ENCODE results near the gene RHOXF1. TPM values are rescaled to one million over a fixed set of nuclear protein-coding genes. Genes with fewer than 3 reads are reported as not detected.
"Not testable (repeated sequence)": the region's sequence is repeated elsewhere in the genome, so short reads cannot be mapped to it uniquely, and the experiment has no call there.

The RHOXF1 gene
- total RNA-seq, 4 donors from 2014 or later = not detected

- WGBS, 2 donors = 95 to 100% methylated on average over 1 to 3 of the region's 3 CpGs
Measured at GRCh38 chrX:120125444-120125843, 9.7 kb upstream of the RHOXF1 start.

GRCh38 chrX:120120223-120120622 is 4.5 kb upstream of the RHOXF1 start:
- intact Hi-C loops (cut with DNase I) = no loop called here

More at GRCh38 chrX:120125444-120125843, 9.7 kb upstream of the RHOXF1 start:
- intact Hi-C loops (cut with DNase I) = no loop called here
- peak in 1 of 2 donors; percentile 37 for DNase-seq
- no peaks in the 10 kb centered on the region for H3K36me3 ChIP-seq
- H3K9me3 ChIP-seq = no peaks in the 10 kb centered on the region
- H3K4me3 ChIP-seq (replicated peaks in 1 of 3) = no peak overlapping the region
- no peaks in the 10 kb centered on the region for H3K27me3 ChIP-seq
- H3K27ac ChIP-seq = no peak overlapping the region
- no peaks in the 10 kb centered on the region for H3K4me1 ChIP-seq
- TF ChIP-seq CTCF (IDR thresholded peaks at IDR 0.05) = no peak

GRCh38 chrX:120111611-120112010 is 4.1 kb downstream of the RHOXF1 start:
- no peak overlapping the region for H3K4me3 ChIP-seq (replicated peaks in 1 of 3)
- no peak overlapping the region for H3K27ac ChIP-seq
- no peaks in the 10 kb centered on the region for H3K36me3 ChIP-seq
- no peaks in the 10 kb centered on the region for H3K4me1 ChIP-seq
- H3K9me3 ChIP-seq = no peaks in the 10 kb centered on the region
- no peaks in the 10 kb centered on the region for H3K27me3 ChIP-seq
- TF ChIP-seq CTCF (IDR thresholded peaks at IDR 0.05) (no peak), POLR2A (IDR thresholded peaks at IDR 0.05) (no peak)
- intact Hi-C loops (cut with DNase I) = no loop called here
- no peak for DNase-seq

More at GRCh38 chrX:120120223-120120622, 4.5 kb upstream of the RHOXF1 start:
- WGBS, 2 donors = 40 to 47% methylated on average over 3 to 12 of the region's 12 CpGs
- no peak overlapping the region for H3K4me3 ChIP-seq (replicated peaks in 1 of 3)
- no peaks in the 10 kb centered on the region for H3K9me3 ChIP-seq
- peak in 1 of 2 donors; percentile 9 for TF ChIP-seq POLR2A (IDR thresholded peaks at IDR 0.05)
- no peak for TF ChIP-seq CTCF (IDR thresholded peaks at IDR 0.05)
- H3K27ac ChIP-seq = no peak overlapping the region
- H3K4me1 ChIP-seq = peaks cover 0 to 6% of the 10 kb centered on the region in 2 donors
- no peaks in the 10 kb centered on the region for H3K36me3 ChIP-seq
- H3K27me3 ChIP-seq = no peaks in the 10 kb centered on the region
- peak; percentile 63 to 83 for DNase-seq

GRCh38 chrX:120109378-120109777 is 6.3 kb downstream of the RHOXF1 start:
- TF ChIP-seq CTCF (IDR thresholded peaks at IDR 0.05) = no peak
- no peak for TF ChIP-seq POLR2A (IDR thresholded peaks at IDR 0.05)
- no peak overlapping the region for H3K4me3 ChIP-seq (replicated peaks in 1 of 3)
- no peaks in the 10 kb centered on the region for H3K9me3 ChIP-seq
- H3K27ac ChIP-seq = no peak overlapping the region
- H3K36me3 ChIP-seq = no peaks in the 10 kb centered on the region
- WGBS, 2 donors = 92 to 93% methylated on average over 1 of the region's 1 CpG
- no peaks in the 10 kb centered on the region for H3K4me1 ChIP-seq
- no peak for DNase-seq
- intact Hi-C loops (cut with DNase I) = no loop called here
- no peaks in the 10 kb centered on the region for H3K27me3 ChIP-seq

GRCh38 chrX:120104707-120105106 is 11.0 kb downstream of the RHOXF1 start:
- 92 to 97% methylated on average over 2 of the region's 2 CpGs for WGBS, 2 donors

GRCh38 chrX:120101057-120101456 is 14.7 kb downstream of the RHOXF1 start:
- H3K27me3 ChIP-seq; H3K4me1 ChIP-seq; DNase-seq; H3K36me3 ChIP-seq; H3K9me3 ChIP-seq; H3K27ac ChIP-seq; H3K4me3 ChIP-seq (replicated peaks in 1 of 3); intact Hi-C loops (cut with DNase I): not testable (repeated sequence)
- WGBS, 2 donors = 81 to 88% methylated on average over 2 of the region's 2 CpGs

More at GRCh38 chrX:120104707-120105106, 11.0 kb downstream of the RHOXF1 start:
- H3K36me3 ChIP-seq; H3K27ac ChIP-seq; H3K9me3 ChIP-seq; H3K4me3 ChIP-seq (replicated peaks in 1 of 3); DNase-seq; intact Hi-C loops (cut with DNase I); H3K4me1 ChIP-seq; H3K27me3 ChIP-seq: not testable (repeated sequence)
